Brain microvascular endothelial cell (primary cell): Measurements from ENCODE around the gene DYNLT1.

Experiments
- DNase-seq: peaks from one replicate; pipeline ENCODE4 v3.0.0-alpha.2; 2020
- H3K27ac ChIP-seq: fragments of 250-450 bp; sonication (Bioruptor Pico); 2 replicates; pipeline ENCODE4 v1.5.1; 2020; ENCODE audit warnings: mild to moderate bottlenecking, moderate library complexity
- H3K27me3 ChIP-seq: fragments of 250-450 bp; sonication (Bioruptor Pico); replicated peaks from 2 replicates; pipeline ENCODE4 v1.5.1; 2020; ENCODE audit warnings: mild to moderate bottlenecking
- H3K36me3 ChIP-seq: fragments of 250-450 bp; sonication (Bioruptor Pico); replicated peaks from 2 replicates; pipeline ENCODE4 v1.5.1; 2020; ENCODE audit warnings: mild to moderate bottlenecking
- H3K4me3 ChIP-seq: 2 replicates; pipeline ENCODE4 v1.5.1; 2011; ENCODE audit warnings: low read depth, mild to moderate bottlenecking, control low read depth, low read length, moderate library complexity
- in situ Hi-C: cut with HindIII; loops from 2 replicates; pipeline ENCODE4 v1.10.0; 2017; ENCODE audit warnings: low sequenced_read_pairs, low pct_ligation_motif_present
- TF ChIP-seq, protein P1 (sequence below): IDR thresholded peaks from 2 replicates; pipeline ENCODE4 v1.5.1; 2011; ENCODE audit warnings: low read depth, mild to moderate bottlenecking, moderate library complexity, low read length, control low read depth, inconsistent platforms; ENCODE audit errors: missing control alignments

The DYNLT1 gene

DNA sequence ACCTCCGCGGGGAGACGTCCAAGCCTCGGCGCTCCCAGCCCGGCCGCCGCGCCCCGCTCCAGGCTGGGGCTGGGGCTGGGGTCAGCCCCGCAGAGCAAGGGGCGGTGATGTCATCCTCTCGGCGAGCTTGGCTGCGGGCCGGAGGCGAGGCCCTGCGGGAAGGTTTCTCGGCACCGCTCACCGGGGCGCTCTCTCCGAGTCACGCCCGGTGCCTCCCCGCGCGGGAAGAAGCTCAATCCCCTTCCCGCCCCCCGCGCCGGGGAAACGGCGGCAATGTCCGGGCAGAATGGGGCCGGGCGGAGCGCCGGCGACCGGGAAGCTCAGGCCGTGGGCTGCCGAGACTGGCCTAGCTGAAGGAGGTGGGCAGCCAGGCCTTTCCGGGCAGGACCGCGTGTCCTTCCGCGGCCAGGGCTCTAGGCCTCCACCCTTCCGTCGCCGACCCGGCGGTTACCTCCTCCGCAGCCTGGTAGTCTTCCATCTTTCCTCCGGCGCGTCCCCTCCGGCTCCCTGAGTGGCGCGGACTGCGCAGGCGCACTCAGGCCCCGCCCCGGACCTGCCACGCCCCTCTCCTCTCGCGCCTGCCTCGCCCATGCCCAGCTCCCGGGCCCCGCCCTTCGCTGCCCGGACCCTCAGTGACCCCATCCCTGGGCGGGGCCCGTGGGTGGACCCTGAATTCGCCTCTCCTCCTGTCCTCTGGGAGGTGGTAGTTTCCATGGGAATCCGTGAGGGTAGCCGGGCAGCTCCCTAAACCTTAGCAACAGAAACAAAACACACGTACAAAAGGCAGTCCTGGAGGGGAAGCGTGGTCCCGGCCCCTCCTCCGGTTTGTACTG lies at the start of gene DYNLT1:
TSS of gene DYNLT1 (minus strand) at position 513 of the 833 bp plus-strand sequence. CDS start at position 478, 35 bp downstream.
- DNase-seq, result peak; percentile 88
- TF ChIP-seq, protein P1, sequence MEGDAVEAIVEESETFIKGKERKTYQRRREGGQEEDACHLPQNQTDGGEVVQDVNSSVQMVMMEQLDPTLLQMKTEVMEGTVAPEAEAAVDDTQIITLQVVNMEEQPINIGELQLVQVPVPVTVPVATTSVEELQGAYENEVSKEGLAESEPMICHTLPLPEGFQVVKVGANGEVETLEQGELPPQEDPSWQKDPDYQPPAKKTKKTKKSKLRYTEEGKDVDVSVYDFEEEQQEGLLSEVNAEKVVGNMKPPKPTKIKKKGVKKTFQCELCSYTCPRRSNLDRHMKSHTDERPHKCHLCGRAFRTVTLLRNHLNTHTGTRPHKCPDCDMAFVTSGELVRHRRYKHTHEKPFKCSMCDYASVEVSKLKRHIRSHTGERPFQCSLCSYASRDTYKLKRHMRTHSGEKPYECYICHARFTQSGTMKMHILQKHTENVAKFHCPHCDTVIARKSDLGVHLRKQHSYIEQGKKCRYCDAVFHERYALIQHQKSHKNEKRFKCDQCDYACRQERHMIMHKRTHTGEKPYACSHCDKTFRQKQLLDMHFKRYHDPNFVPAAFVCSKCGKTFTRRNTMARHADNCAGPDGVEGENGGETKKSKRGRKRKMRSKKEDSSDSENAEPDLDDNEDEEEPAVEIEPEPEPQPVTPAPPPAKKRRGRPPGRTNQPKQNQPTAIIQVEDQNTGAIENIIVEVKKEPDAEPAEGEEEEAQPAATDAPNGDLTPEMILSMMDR, result no peak
- Histone ChIP-seq H3K27me3 (no peaks in the 10 kb centered on the region), H3K4me3 (peak within 1 kb of the TSS; percentile 97), H3K27ac (peak within 1 kb of the TSS; percentile 95), H3K36me3 (peaks cover 6% of the 10 kb centered on the region)
- in situ Hi-C loops, result no loop called here

DNA sequence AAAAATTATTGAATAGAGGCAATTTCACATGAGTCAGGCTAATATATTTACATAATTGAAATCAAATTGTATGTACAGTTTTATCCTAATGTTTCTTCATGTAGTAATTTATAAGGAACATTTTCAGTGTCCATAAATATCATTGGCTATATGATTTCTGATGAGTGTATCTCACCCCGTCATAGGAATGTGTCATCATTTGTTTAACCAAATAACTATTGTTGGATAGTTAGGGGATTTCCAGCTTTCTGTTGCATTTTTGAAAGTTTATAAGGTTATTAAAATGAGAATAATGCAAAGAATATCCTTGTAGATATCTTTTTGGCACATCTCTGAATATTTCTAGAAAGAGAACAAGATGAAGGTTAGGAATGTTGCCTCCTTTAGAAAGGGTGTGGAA lies 44.3 kb upstream of the DYNLT1 start:
- H3K27ac ChIP-seq, result no peak overlapping the region
- no peaks in the 10 kb centered on the region for H3K27me3 ChIP-seq
- H3K4me3 ChIP-seq, result no peak overlapping the region
- in situ Hi-C loops, result no loop called here
- H3K36me3 ChIP-seq, result no peaks in the 10 kb centered on the region
- no peak for DNase-seq
- TF ChIP-seq, protein P1, result no peak

DNA sequence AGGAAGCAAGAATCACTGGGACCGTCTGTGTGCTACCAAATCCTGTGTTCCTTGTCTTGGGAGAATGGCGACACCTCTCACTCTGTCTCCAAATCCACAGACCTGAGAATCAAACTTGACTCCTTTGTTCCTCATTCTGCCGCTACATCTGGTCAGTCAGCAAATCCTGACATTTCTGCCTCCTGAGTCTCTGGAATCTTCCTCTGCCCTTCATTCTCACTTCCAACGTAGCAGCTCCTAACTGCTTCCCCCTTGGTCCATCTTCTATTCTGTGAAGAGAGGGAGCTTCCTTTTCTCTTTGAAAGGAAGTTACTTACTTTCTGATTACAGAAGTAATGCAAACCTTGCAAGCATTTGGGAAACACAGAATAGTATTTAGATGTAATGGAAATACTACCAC lies 43.0 kb upstream of the DYNLT1 start:
- Histone ChIP-seq H3K4me3 (no peak overlapping the region), H3K36me3 (no peaks in the 10 kb centered on the region), H3K27ac (no peak overlapping the region), H3K27me3 (no peaks in the 10 kb centered on the region)
- TF ChIP-seq, protein P1, result no peak
- in situ Hi-C loops, result no loop called here
- no peak for DNase-seq

GRCh38 chr6:158686791-158687381 lies 42.3 kb upstream of the DYNLT1 start:
- in situ Hi-C loops, result no loop called here
- Histone ChIP-seq H3K36me3 (no peaks in the 10 kb centered on the region), H3K27me3 (no peaks in the 10 kb centered on the region), H3K4me3 (no peak overlapping the region), H3K27ac (no peak overlapping the region)
- DNase-seq, result no peak
- TF ChIP-seq, protein P1, result no peak

DNA sequence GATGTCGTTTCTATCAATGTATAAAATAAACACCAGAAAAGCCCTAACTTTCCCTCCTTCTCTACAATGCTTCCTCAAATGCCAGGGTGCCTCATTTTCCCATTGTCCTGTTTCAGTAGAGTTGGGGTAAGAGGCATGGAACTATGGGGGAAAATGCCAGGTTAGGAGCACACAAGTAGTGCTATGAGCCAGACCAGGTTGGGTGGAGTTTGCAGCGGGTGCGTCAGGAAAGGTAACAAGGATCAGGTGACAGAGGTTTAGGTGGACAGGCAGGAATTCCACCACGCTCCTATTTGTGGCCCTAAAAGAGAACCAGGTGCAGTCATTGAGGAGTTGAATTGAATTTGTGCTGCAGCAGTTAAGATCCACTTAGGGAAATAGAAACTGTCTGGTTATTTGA lies 41.8 kb upstream of the DYNLT1 start:
- in situ Hi-C loops, result no loop called here
- no peak for DNase-seq
- TF ChIP-seq, protein P1, result no peak
- H3K36me3 ChIP-seq, result no peaks in the 10 kb centered on the region
- no peak overlapping the region for H3K27ac ChIP-seq
- no peaks in the 10 kb centered on the region for H3K27me3 ChIP-seq
- no peak overlapping the region for H3K4me3 ChIP-seq
